HepG2 (cell line): ENCODE data around the gene OPA3. TPM values are rescaled to one million over a fixed set of nuclear protein-coding genes. Genes with fewer than 3 reads are reported as not detected.
A peak's percentile ranks its signal among the peaks of the same experiment; 100 is the strongest.

ENCODE experiments used
- ARHGAP35 ChIP-seq: sonication (generic); formaldehyde crosslinking; IDR thresholded peaks from 2 replicates; pipeline ENCODE4 v1.9.0; 2022; ENCODE audit warnings: mild to moderate bottlenecking, inconsistent platforms, moderate library complexity, missing genetic modification reagents, borderline replicate concordance
- GFI1 ChIP-seq: sonication (generic); formaldehyde crosslinking; IDR thresholded peaks from 2 replicates; pipeline ENCODE4 v1.5.0; 2020; ENCODE audit warnings: missing genetic modification reagents, mild to moderate bottlenecking, borderline replicate concordance
- HNF4A ChIP-seq: sonication (generic); formaldehyde crosslinking; IDR thresholded peaks from 2 replicates; pipeline ENCODE4 v1.4.0; 2020; ENCODE audit warnings: missing genetic modification reagents
- IRF2 ChIP-seq: IDR thresholded peaks from 2 replicates; pipeline ENCODE4 v1.6.1; 2018; ENCODE audit warnings: missing genetic modification reagents, missing compliant biosample characterization
- MAZ ChIP-seq, 2 experiments: sonication (generic) in 1 of 2; formaldehyde crosslinking in 1 of 2; IDR thresholded peaks; 2 replicates each; pipeline versions ENCODE4 v1.5.0 to v1.6.1; 2012 to 2020; ENCODE audit warnings: low read depth in 2 of 2, mild to moderate bottlenecking in 2 of 2, borderline replicate concordance in 1 of 2, improper control_type of control experiment in 1 of 2, low read length in 1 of 2, missing genetic modification reagents in 1 of 2, moderate library complexity in 1 of 2
- MXI1 ChIP-seq: IDR thresholded peaks from 3 replicates; pipeline ENCODE4 v1.6.1; 2012; ENCODE audit warnings: low read depth, low read length, inconsistent platforms, borderline replicate concordance
- NCOR1 ChIP-seq: fragments of 200-600 bp; sonication (generic); IDR thresholded peaks from 2 replicates; pipeline ENCODE4 v1.7.0; 2017; ENCODE audit warnings: antibody characterized with exemption, low read length, borderline replicate concordance
- NR2F6 ChIP-seq, 2 experiments: IDR thresholded peaks; 2 replicates each; pipeline ENCODE4 v1.6.1; 2016; ENCODE audit warnings: antibody characterized with exemption in 1 of 2, mild to moderate bottlenecking in 1 of 2
- POGZ ChIP-seq: sonication (generic); formaldehyde crosslinking; IDR thresholded peaks from 2 replicates; pipeline ENCODE4 v1.4.0; 2020; ENCODE audit warnings: mild to moderate bottlenecking, missing genetic modification reagents
- POLR2A ChIP-seq, 2 experiments: IDR thresholded peaks; 2 replicates each; pipeline ENCODE4 v1.6.1; 2011; ENCODE audit warnings: low read depth in 2 of 2, low read length in 2 of 2, mild to moderate bottlenecking in 1 of 2, moderate library complexity in 1 of 2; ENCODE audit not compliant: insufficient read depth in 1 of 2
- RFX5 ChIP-seq: IDR thresholded peaks from 2 replicates; pipeline ENCODE4 v1.6.1; 2011; ENCODE audit warnings: low read depth, low read length, improper control_type of control experiment
- TBX3 ChIP-seq: fragments of 450-650 bp; IDR thresholded peaks from 2 replicates; pipeline ENCODE4 v1.6.1; 2017; ENCODE audit warnings: antibody characterized with exemption, mild to moderate bottlenecking, inconsistent platforms, borderline replicate concordance
- THAP11 ChIP-seq: IDR thresholded peaks from 2 replicates; pipeline ENCODE4 v1.6.1; 2016; ENCODE audit warnings: missing biosample characterization, missing genetic modification reagents
- ZNF143 ChIP-seq: sonication (generic); formaldehyde crosslinking; IDR thresholded peaks from 2 replicates; pipeline ENCODE4 v1.4.0; 2020; ENCODE audit warnings: missing genetic modification reagents
- ZNF816 ChIP-seq: sonication (generic); formaldehyde crosslinking; IDR thresholded peaks from 2 replicates; pipeline ENCODE4 v1.8.0; 2022; ENCODE audit warnings: missing genetic modification reagents, mild to moderate bottlenecking, borderline replicate concordance
- polyA plus RNA-seq, 8 experiments: library from polyadenylated mRNA; depleted of rRNA in 3 of 8; stranded (reverse) in 7 of 8; unstranded in 1 of 8; fragments of >200 nt; fragmentation: Illumina TruSeq in 4 of 8; extraction: Trizol in 4 of 8; gene quantifications; 2 replicates each; pipeline versions ENCODE4 v1.2.1 to v1.2.3, GENCODE V29; 2011 to 2016; ENCODE audit warnings: low read depth in 4 of 8, missing spikeins in 1 of 8, mixed read lengths in 1 of 8; ENCODE audit not compliant: insufficient read depth in 1 of 8
- total RNA-seq, 5 experiments: library from RNA; depleted of rRNA; stranded (reverse); fragments of >200 nt; fragmentation: Illumina TruSeq; extraction: Trizol; gene quantifications; 2 replicates each; pipeline ENCODE4 v1.2.3, GENCODE V29; 2016; ENCODE audit warnings: low read depth in 1 of 5
- TF ChIP-seq, protein P1 (sequence below): sonication (generic); formaldehyde crosslinking; IDR thresholded peaks from 2 replicates; pipeline ENCODE4 v1.4.0; 2020; ENCODE audit warnings: missing genetic modification reagents, borderline replicate concordance
- TF ChIP-seq, protein P2 (sequence below): IDR thresholded peaks from 2 replicates; pipeline ENCODE4 v1.6.1; 2016; ENCODE audit warnings: mild to moderate bottlenecking
- TF ChIP-seq, protein P3 (sequence below): sonication (generic); formaldehyde crosslinking; conservative IDR thresholded peaks from 2 replicates; pipeline ENCODE4 v1.4.0; 2020; ENCODE audit warnings: mild to moderate bottlenecking, missing genetic modification reagents, moderate library complexity

The OPA3 gene
- total and polyA plus RNA-seq, 2 of the 13 experiments (the other 11 are each of a cell fraction or from before 2014, with no cell fraction given): 8.3 to 17.7 TPM

DNA sequence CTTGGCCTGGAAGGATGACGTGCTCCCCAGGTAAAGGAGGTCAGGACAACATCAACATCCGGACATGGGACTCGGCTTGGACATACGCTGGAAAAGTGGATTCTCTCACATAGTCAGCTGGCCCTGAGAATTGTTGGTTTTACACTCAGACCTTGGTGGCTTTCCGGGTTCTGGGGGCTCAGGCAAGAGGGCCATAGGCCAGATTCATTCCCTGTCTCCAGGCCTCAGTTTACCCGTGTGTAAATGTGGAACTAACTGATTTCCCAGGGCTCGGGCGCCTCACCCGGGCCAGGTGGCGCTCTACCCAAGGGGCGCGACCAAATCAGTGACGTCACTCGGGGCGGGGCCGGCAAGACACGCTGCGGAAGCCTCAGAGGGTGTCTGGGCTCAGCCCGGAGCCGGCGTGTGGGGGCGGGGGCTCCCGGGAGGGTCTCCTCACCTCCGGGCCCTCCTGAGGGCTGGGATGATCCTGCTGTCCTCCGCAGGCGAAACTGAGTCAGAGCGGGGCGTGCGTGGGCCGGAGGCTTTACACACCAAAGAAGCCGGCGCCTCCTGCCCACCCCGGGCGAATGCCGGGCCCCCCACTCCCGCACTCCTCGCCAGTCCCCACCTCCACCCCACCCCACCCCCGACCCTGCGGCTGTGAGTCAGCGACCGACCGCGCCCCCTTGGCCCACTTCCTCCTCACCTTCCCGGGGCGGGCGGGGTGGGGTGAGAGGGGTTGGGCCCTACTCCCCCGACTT is 78.2 kb downstream of the OPA3 start (continued):
- TF ChIP-seq, protein P1, sequence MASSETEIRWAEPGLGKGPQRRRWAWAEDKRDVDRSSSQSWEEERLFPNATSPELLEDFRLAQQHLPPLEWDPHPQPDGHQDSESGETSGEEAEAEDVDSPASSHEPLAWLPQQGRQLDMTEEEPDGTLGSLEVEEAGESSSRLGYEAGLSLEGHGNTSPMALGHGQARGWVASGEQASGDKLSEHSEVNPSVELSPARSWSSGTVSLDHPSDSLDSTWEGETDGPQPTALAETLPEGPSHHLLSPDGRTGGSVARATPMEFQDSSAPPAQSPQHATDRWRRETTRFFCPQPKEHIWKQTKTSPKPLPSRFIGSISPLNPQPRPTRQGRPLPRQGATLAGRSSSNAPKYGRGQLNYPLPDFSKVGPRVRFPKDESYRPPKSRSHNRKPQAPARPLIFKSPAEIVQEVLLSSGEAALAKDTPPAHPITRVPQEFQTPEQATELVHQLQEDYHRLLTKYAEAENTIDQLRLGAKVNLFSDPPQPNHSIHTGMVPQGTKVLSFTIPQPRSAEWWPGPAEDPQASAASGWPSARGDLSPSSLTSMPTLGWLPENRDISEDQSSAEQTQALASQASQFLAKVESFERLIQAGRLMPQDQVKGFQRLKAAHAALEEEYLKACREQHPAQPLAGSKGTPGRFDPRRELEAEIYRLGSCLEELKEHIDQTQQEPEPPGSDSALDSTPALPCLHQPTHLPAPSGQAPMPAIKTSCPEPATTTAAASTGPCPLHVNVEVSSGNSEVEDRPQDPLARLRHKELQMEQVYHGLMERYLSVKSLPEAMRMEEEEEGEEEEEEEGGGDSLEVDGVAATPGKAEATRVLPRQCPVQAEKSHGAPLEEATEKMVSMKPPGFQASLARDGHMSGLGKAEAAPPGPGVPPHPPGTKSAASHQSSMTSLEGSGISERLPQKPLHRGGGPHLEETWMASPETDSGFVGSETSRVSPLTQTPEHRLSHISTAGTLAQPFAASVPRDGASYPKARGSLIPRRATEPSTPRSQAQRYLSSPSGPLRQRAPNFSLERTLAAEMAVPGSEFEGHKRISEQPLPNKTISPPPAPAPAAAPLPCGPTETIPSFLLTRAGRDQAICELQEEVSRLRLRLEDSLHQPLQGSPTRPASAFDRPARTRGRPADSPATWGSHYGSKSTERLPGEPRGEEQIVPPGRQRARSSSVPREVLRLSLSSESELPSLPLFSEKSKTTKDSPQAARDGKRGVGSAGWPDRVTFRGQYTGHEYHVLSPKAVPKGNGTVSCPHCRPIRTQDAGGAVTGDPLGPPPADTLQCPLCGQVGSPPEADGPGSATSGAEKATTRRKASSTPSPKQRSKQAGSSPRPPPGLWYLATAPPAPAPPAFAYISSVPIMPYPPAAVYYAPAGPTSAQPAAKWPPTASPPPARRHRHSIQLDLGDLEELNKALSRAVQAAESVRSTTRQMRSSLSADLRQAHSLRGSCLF (CRISPR knock-in tag): no peak
- TF ChIP-seq IRF2 (CRISPR knock-in tag) (peak; percentile 21), ZNF816 (CRISPR knock-in tag) (0 out of 2 replicates have a peak, but pooled peaks have one; percentile 40), MXI1 (peak; percentile 76; the same call in 1 of the 3 replicates), HNF4A (CRISPR knock-in tag) (peak; percentile 0; the same call in 1 of the 2 replicates), GFI1 (CRISPR knock-in tag) (peak; percentile 81), ARHGAP35 (CRISPR knock-in tag) (no peak), THAP11 (peak; percentile 57; the same call in 1 of the 2 replicates), POGZ (CRISPR knock-in tag) (peak; percentile 52; the same call in 1 of the 2 replicates), RFX5 (peak; percentile 74), NR2F6 (IDR thresholded peaks at IDR 0.05) (peak; percentile 30; the same call in 1 of the 2 replicates), NR2F6 (CRISPR knock-in tag; IDR thresholded peaks at IDR 0.05) (no peak), NCOR1 (peak; percentile 22; the same call in 1 of the 2 replicates), MAZ (IDR thresholded peaks at IDR 0.05; ENCODE audit: borderline replicate concordance, low read depth, low read length) (peak; percentile 69), MAZ (CRISPR knock-in tag; IDR thresholded peaks at IDR 0.05; ENCODE audit: low read depth) (peak; percentile 81; the same call in 1 of the 2 replicates), POLR2A (IDR thresholded peaks at IDR 0.05; ENCODE audit: insufficient read depth in 1 of 2, low read depth in 2 of 2, low read length in 2 of 2) (peak; percentile 55 to 82; a peak in 3 of 4 replicates), ZNF143 (no peak), TBX3 (peak; percentile 27; the same call in 1 of the 2 replicates)
- TF ChIP-seq, protein P2, sequence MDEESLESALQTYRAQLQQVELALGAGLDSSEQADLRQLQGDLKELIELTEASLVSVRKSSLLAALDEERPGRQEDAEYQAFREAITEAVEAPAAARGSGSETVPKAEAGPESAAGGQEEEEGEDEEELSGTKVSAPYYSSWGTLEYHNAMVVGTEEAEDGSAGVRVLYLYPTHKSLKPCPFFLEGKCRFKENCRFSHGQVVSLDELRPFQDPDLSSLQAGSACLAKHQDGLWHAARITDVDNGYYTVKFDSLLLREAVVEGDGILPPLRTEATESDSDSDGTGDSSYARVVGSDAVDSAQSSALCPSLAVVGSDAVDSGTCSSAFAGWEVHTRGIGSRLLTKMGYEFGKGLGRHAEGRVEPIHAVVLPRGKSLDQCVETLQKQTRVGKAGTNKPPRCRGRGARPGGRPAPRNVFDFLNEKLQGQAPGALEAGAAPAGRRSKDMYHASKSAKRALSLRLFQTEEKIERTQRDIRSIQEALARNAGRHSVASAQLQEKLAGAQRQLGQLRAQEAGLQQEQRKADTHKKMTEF: 0 out of 2 replicates have a peak, but pooled peaks have one; percentile 51
- TF ChIP-seq, protein P3, sequence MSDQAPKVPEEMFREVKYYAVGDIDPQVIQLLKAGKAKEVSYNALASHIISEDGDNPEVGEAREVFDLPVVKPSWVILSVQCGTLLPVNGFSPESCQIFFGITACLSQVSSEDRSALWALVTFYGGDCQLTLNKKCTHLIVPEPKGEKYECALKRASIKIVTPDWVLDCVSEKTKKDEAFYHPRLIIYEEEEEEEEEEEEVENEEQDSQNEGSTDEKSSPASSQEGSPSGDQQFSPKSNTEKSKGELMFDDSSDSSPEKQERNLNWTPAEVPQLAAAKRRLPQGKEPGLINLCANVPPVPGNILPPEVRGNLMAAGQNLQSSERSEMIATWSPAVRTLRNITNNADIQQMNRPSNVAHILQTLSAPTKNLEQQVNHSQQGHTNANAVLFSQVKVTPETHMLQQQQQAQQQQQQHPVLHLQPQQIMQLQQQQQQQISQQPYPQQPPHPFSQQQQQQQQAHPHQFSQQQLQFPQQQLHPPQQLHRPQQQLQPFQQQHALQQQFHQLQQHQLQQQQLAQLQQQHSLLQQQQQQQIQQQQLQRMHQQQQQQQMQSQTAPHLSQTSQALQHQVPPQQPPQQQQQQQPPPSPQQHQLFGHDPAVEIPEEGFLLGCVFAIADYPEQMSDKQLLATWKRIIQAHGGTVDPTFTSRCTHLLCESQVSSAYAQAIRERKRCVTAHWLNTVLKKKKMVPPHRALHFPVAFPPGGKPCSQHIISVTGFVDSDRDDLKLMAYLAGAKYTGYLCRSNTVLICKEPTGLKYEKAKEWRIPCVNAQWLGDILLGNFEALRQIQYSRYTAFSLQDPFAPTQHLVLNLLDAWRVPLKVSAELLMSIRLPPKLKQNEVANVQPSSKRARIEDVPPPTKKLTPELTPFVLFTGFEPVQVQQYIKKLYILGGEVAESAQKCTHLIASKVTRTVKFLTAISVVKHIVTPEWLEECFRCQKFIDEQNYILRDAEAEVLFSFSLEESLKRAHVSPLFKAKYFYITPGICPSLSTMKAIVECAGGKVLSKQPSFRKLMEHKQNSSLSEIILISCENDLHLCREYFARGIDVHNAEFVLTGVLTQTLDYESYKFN (CRISPR knock-in tag): peak; percentile 50
